HL-60 (cell line): ENCODE data around the gene FN3KRP.

ENCODE experiments used
- CTCF ChIP-seq: IDR thresholded peaks from one replicate; pipeline ENCODE4 v1.5.1; 2011; ENCODE audit warnings: low read length, control low read depth, inconsistent platforms; ENCODE audit not compliant: insufficient read depth
- GABPA ChIP-seq: IDR thresholded peaks from 2 replicates; pipeline ENCODE4 v1.6.1; 2012; ENCODE audit warnings: low read depth
- REST ChIP-seq: IDR thresholded peaks from 2 replicates; pipeline ENCODE4 v1.6.1; 2012; ENCODE audit warnings: low read depth; ENCODE audit not compliant: insufficient replicate concordance

- TF ChIP-seq CTCF (no peak), GABPA (no peak), REST (no peak)
These were observed 24.6 kb downstream of the FN3KRP start for GRCh38 chr17:82740906-82741759.
